Keratinocyte (primary cell): ENCODE measurements around the gene TFAP2D. TPM values are rescaled to one million over a fixed set of nuclear protein-coding genes. Genes with fewer than 3 reads are reported as not detected.

Experiments
- DNase-seq: peaks from one replicate; pipeline ENCODE4 v3.0.0-alpha.2; 2011; ENCODE audit warnings: low read depth, missing footprints, low spot score
- FAIRE-seq: peaks from 2 replicates; lab custom pipeline; 2011; peaks lifted over from hg19 to GRCh38; lab: Jason Lieb, UNC
- H2AFZ ChIP-seq: 2 replicates; pipeline ENCODE4 v1.6.0; 2012; ENCODE audit warnings: low read length, control low read depth, inconsistent platforms; ENCODE audit not compliant: control insufficient read depth
- H3K27ac ChIP-seq: 2 replicates; pipeline ENCODE4 v1.5.1; 2011; ENCODE audit warnings: low read length; ENCODE audit not compliant: control insufficient read depth, insufficient read depth
- H3K27me3 ChIP-seq: 3 replicates; pipeline ENCODE4 v1.6.0; 2011; ENCODE audit warnings: low read length; ENCODE audit not compliant: control insufficient read depth, insufficient read depth; ENCODE audit errors: extremely low read depth
- H3K36me3 ChIP-seq, 2 experiments: 2 replicates in 1 of 2; 3 replicates in 1 of 2; pipeline ENCODE4 v1.5.1; 2011; ENCODE audit warnings: low read length in 2 of 2, mild to moderate bottlenecking in 1 of 2; ENCODE audit not compliant: control insufficient read depth in 2 of 2, insufficient read depth in 2 of 2; ENCODE audit errors: extremely low read depth in 1 of 2
- H3K4me1 ChIP-seq: 3 replicates; pipeline ENCODE4 v1.5.1; 2011; ENCODE audit warnings: low read length; ENCODE audit not compliant: control insufficient read depth, insufficient read depth; ENCODE audit errors: extremely low read depth
- H3K4me2 ChIP-seq: 3 replicates; pipeline ENCODE4 v1.6.0; 2011; ENCODE audit warnings: low read depth, low read length; ENCODE audit not compliant: control insufficient read depth, insufficient read depth; ENCODE audit errors: extremely low read depth
- H3K4me3 ChIP-seq, 3 experiments: fragments of 200-600 bp in 1 of 3; sonication (generic) in 1 of 3; 2 replicates in 2 of 3; 3 replicates in 1 of 3; pipeline ENCODE4 v1.5.1; 2011 to 2016; ENCODE audit warnings: low read length in 3 of 3, mild to moderate bottlenecking in 3 of 3, control low read depth in 2 of 3, inconsistent platforms in 1 of 3, low read depth in 1 of 3, mixed read lengths in 1 of 3, mixed run types in 1 of 3, moderate library complexity in 1 of 3; ENCODE audit not compliant: control insufficient read depth in 2 of 3, insufficient read depth in 2 of 3; ENCODE audit errors: extremely low read depth in 1 of 3
- H3K79me2 ChIP-seq: 2 replicates; pipeline ENCODE4 v1.6.0; 2012; ENCODE audit warnings: low read length; ENCODE audit not compliant: control insufficient read depth, insufficient read depth
- H3K9ac ChIP-seq: 3 replicates; pipeline ENCODE4 v1.6.0; 2011; ENCODE audit warnings: low read length; ENCODE audit not compliant: control insufficient read depth, insufficient read depth; ENCODE audit errors: extremely low read depth
- H3K9me1 ChIP-seq: 3 replicates; pipeline ENCODE4 v1.6.0; 2011; ENCODE audit warnings: low read length; ENCODE audit not compliant: control insufficient read depth, insufficient read depth; ENCODE audit errors: extremely low read depth
- H3K9me3 ChIP-seq: 2 replicates; pipeline ENCODE4 v1.5.1; 2012; ENCODE audit warnings: low read depth, low read length; ENCODE audit not compliant: control insufficient read depth
- H4K20me1 ChIP-seq: 3 replicates; pipeline ENCODE4 v1.6.0; 2011; ENCODE audit warnings: low read length; ENCODE audit not compliant: control insufficient read depth, insufficient read depth; ENCODE audit errors: extremely low read depth
- EZH2 ChIP-seq: IDR thresholded peaks from one replicate; pipeline ENCODE4 v1.6.1; 2012; ENCODE audit warnings: inconsistent platforms, mild to moderate bottlenecking, low read length, moderate library complexity
- dilution Hi-C: fragments of 300-500 bp; cut with MboI; formaldehyde crosslinking; loops from one replicate; pipeline ENCODE4 v1.7.0; 2020; ENCODE audit warnings: low sequenced_read_pairs; ENCODE audit not compliant: extremely low pct_ligation_motif_present
- polyA plus RNA-seq, 5 experiments: library from polyadenylated mRNA; depleted of rRNA in 3 of 5; stranded (reverse) in 3 of 5; stranded (forward) in 1 of 5; unstranded in 1 of 5; fragments of >200 nt; gene quantifications; 1 replicate in 1 of 5; 2 replicates in 3 of 5; 3 replicates in 1 of 5; pipeline versions ENCODE4 v1.2.1 to v1.2.3, GENCODE V29; 2011 to 2012; ENCODE audit warnings: missing spikeins in 2 of 5, low read depth in 1 of 5, low replicate concordance in 1 of 5
- TF ChIP-seq, protein P1 (sequence below), 3 experiments: IDR thresholded peaks in 1 of 3; conservative IDR thresholded peaks in 1 of 3; optimal IDR thresholded peaks in 1 of 3; 2 replicates in 2 of 3; 3 replicates in 1 of 3; pipeline versions ENCODE3 to v1.5.1; 2011; ENCODE audit warnings: low read length in 3 of 3, mild to moderate bottlenecking in 3 of 3, moderate library complexity in 2 of 3, control low read depth in 1 of 3, inconsistent platforms in 1 of 3; ENCODE audit not compliant: insufficient read depth in 2 of 3; ENCODE audit errors: extremely low read depth in 1 of 3

TFAP2D gene
- polyA plus RNA-seq, 1 donor (not counting 4 experiments of a cell fraction or from before 2014, with no cell fraction given) = not detected

DNA sequence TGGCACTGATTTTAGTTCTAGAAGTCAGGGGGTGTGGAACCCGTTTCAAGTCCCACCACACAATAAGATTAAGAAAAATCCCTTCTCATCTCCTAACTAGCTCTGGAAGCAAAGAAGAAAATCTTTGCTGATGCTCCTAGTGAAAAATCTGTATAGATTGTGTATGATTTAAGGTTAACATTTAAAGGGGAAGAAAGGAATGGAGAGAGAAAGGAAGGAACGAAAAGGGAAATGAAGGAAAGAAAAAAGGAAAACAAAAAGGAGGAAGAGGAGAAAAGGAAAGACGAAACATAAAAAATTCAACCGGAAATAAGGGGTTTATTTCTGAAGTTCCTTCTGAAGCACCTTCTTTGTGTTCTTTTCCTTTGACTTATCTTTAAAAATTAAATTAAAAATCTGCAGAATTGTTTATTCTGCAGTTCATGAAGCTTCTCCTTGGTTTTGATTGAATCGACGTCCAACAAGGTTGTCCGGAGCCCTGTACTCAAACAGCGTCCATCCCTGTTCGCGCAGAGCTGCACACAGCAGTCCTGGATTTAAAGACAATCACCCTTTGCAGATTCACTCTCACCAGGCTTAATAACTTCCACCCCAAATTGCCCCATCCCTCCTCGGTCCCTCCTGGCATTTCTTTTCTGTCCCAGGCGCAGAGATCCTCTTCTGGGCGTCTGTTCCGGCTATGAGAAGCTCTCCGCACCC is 103.8 kb downstream of the TFAP2D start:
- TF ChIP-seq, protein P1, sequence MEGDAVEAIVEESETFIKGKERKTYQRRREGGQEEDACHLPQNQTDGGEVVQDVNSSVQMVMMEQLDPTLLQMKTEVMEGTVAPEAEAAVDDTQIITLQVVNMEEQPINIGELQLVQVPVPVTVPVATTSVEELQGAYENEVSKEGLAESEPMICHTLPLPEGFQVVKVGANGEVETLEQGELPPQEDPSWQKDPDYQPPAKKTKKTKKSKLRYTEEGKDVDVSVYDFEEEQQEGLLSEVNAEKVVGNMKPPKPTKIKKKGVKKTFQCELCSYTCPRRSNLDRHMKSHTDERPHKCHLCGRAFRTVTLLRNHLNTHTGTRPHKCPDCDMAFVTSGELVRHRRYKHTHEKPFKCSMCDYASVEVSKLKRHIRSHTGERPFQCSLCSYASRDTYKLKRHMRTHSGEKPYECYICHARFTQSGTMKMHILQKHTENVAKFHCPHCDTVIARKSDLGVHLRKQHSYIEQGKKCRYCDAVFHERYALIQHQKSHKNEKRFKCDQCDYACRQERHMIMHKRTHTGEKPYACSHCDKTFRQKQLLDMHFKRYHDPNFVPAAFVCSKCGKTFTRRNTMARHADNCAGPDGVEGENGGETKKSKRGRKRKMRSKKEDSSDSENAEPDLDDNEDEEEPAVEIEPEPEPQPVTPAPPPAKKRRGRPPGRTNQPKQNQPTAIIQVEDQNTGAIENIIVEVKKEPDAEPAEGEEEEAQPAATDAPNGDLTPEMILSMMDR (optimal IDR thresholded peaks at IDR 0.05 in 1 of 3, IDR thresholded peaks at IDR 0.05 in 1 of 3, conservative IDR thresholded peaks at IDR 0.05 in 1 of 3; ENCODE audit: extremely low read depth in 1 of 3, insufficient read depth in 2 of 3, low read length in 3 of 3) = no peak
- no peak for TF ChIP-seq EZH2
- Histone ChIP-seq H3K4me2 (peak overlapping the region; percentile 57), H4K20me1 (no peaks in the 10 kb centered on the region), H3K9me1 (no peaks in the 10 kb centered on the region), H3K9ac (no peak overlapping the region), H3K4me1 (peaks cover 18% of the 10 kb centered on the region), H3K9me3 (no peaks in the 10 kb centered on the region), H2AFZ (peak overlapping the region; percentile 72), H3K27me3 (peaks cover 14% of the 10 kb centered on the region), H3K4me3 (peak overlapping the region in 1 of 3 experiments; percentile 16), H3K27ac (no peak overlapping the region), H3K79me2 (no peaks in the 10 kb centered on the region), H3K36me3 (no peaks in the 10 kb centered on the region)
- DNase-seq = no peak
- no peak for FAIRE-seq
- dilution Hi-C loops = no loop called here

DNA sequence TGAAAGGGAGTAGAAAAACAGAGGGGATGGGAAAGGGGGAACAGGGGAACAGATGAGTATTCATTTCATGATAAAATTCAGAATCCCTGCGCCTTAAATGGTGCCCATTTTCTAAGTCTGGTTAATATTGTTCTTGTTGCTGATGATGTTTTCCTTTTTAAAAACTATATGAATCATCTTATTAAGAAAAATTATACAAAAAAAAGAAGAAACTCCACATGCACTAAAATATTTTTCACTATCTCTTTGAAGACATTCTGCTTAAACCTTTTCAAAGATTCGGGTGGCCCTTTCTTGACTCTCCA is 104.3 kb downstream of the TFAP2D start:
- Histone ChIP-seq H3K27ac (no peak overlapping the region), H2AFZ (peak overlapping the region; percentile 73), H3K9ac (no peak overlapping the region), H3K4me3 (peak overlapping the region in 1 of 3 experiments; percentile 16), H3K79me2 (no peaks in the 10 kb centered on the region), H3K9me1 (no peaks in the 10 kb centered on the region), H3K9me3 (no peaks in the 10 kb centered on the region), H3K36me3 (no peaks in the 10 kb centered on the region), H3K4me2 (peak overlapping the region; percentile 57), H3K27me3 (peaks cover 14% of the 10 kb centered on the region), H4K20me1 (no peaks in the 10 kb centered on the region), H3K4me1 (peaks cover 23% of the 10 kb centered on the region)
- DNase-seq = no peak
- TF ChIP-seq EZH2 = no peak
- TF ChIP-seq, protein P1 (optimal IDR thresholded peaks at IDR 0.05 in 1 of 3, IDR thresholded peaks at IDR 0.05 in 1 of 3, conservative IDR thresholded peaks at IDR 0.05 in 1 of 3; ENCODE audit: extremely low read depth in 1 of 3, insufficient read depth in 2 of 3, low read length in 3 of 3) = no peak
- FAIRE-seq = no peak
- dilution Hi-C loops = no loop called here
